Measurements from ENCODE around the gene DTX3.
"Not testable (repeated sequence)": the region's sequence is repeated elsewhere in the genome, so short reads cannot be mapped to it uniquely, and the experiment has no call there.

The DTX3 gene

DNA sequence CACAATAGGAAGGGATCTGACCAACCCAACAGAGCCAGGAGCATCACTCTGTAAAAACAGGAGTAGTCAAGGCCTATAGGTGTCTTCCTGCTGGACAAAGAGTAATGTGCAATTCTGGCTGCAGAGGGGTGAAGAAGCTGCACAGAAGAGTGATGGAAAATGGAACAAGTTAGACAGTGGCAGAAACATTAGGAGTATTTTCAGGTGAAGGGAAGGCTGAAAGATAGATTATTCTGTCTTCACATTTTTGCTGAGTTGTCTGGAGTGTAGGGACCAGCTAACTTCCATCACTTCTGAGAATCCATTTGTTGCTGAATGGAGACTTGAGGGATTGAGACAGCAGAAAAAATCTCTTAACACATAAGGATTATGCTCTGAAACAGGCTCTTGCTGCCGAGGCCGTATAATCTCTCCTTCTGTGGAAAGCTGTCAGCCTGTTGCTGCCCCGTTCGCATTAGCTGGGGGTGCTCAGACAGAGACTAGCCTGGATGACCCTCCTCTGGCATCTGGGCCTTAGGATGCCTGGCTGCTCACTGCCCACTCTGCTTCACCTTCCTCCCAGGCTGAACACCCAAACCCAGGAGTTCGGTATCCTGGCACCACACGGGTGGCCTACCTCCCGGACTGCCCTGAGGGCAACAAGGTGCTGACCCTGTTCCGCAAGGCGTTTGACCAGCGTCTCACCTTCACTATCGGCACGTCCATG, 3.5 kb downstream of the DTX3 start:
- no peak for DNase-seq

DNA sequence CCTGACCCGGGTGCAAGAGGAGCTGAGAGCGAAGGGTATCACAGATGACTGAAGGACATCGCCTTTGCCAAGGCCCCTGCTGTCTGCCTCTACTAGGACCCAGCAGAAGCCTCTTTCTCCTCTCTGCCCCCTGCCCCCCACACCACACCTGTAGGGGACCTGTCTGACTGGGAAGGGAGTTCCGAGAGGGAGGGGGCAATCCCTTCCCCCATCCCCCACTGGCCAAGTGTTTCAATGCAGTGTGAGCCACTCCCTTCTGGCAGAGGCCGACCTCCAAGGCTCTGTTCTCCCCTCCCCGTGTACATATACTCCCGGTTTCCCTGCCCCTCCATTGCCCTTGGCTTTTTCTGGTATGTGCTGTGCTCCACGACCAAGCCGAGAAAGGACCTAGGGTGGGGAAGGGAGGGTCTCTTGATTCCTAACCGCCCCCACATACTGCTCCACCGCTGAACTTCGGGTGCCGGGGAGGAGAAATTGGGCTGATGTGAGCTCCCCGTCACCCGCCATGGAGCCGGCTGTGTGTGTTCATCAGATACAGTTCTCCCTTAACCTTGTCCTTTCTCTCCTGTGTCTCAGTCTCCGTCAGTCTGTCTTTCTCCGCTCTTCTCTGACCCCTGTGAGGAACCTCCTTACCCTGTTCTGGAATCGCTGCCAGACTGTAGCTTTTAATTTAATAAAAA, 4.6 kb downstream of the DTX3 start:
- no peak for DNase-seq

DNA sequence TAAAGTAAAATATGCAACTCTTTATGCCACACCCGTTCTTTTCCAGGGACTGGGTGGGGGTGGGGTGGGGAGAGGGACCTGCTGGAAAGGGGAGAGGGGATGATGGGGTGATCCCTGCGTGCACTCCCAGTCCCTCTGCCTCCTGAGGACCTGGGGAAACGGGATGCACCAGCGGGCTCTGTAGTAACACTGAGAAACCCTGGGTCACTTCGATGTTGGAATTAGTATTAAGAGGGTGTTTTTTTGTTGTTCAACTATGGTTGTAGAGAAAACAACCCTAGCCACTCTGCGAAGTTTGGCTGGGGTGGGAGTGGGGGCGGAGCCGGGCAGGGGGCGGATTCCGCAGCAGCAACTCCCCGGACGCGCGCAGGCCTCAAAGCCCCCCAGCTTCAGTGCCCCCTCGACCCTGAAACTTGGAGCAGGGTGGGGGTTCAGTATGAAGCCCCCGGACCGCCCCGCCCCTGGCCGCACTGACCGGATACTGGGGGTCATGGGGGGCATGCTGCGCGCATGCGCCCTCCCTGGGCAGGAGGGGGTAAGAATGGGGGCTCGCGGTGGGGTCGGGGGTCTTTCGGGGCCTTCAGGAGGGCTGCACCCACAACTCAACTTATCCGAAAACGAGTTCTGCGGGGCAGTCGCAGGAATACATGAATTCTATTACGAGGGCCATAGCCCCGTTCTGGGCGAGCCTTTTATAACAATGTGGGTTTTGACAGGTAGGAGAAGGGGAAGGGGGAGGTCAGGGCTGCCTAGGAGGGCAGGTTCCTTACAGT, 5.3 kb downstream of the DTX3 start:
- DNase-seq: no peak

DNA sequence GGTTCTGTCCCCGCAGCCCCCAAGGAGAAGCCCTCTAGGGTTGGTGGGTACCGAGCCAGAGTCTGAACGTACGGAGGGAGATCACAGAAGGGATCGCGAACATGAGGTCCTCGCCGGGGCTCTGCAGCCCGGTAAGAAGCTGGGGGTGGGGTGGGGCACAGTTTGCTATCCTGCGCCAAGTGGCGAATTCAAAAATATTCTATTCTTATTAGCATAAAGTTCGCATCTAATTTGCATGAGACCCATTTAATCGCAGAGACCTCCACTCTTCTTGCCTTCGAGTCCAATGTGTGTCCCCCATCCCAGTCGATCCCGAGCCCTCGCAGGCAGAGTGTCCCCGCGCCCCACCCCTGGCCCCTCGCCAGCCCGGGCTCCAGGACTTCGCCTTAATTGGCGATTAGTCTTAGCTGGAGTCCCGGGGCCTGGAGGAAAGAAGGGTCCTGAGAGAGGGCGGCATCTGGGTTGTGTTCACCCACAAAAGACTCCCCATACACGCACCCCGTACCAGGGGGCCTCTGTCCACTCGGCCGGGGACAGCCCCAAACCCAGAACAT, 6.0 kb downstream of the DTX3 start:
- DNase-seq: no peak

DNA sequence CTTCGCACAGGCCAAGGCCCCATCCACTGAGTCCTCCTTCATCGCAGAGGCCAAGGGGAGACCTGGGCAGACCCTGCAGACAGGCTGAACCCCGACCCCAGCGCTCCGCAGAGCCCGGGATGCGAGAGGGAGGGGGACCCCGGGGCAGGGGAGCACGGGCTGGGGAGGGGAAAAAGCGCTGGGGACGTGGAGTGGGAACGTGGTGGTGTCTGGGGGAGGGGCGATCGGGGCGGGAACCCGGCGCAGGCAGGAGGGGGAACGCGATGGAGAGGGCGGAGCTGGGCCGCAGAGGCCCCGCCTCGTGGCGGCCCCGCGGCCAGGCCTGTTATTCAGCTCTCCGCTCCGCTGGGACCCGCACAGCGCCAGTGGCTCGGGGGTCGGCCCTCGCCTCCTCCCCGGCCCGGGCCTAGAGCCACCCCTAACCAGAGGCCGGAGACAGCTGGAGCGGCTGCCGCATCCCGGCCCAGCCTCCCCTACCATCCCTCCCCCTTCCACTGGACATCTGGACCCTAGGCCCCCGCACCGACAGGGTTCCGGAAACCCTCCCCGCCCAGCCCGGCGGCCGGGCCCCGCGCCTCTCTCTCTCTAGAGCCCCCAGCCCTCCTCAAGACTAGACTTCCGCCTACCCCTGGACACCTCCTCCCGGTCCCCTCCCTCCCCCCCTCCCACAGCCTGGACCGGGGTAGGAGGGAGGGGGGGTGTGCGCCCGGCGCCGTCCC, 6.6 kb downstream of the DTX3 start, which contains the start of gene ARHGEF25:
Gene ARHGEF25, plus strand, starts transcription at position 328 of the 719 bp plus-strand sequence. CDS start 460 bp downstream, outside the sequence.
- DNase-seq: peak; percentile 36

DNA sequence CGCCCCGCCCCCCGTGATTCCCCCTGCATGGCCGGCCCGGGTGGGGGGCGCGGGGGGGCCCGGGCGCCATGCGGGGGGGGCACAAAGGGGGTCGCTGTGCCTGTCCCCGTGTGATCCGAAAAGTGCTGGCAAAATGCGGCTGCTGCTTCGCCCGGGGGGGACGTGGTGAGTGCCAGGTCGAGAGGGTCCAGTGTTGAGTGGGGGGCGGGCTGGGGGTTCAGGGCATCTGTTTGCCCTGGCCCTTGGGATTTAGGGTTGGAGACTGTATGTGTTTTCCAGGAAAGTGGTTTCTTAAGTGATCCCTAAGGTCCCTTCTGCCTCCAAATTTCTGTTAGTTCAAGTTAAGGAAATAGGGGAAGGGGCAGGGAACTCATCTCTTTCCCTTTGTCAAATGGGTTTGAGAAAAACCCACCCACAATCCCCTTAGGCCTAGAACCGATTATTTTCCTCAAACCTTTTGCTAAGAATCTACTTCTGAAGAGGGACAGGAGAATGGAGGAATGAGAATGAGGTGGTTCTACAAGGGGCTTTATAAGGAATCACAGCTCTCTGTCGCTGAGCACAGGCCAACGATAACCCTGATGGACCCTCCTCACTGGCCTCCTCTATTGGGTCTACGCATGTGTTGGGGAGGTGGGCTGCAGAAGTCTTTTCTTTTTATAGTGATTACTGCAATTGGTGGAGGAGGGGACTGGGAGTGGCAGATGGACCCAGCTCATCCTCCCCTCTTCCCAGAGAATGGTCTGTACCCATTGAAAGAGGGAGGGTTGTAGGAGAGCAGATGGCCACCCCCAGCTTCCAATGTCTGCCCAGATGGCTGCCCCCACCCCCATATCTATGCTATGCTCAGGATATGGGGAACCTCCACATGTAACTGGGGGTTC, 7.4 kb downstream of the DTX3 start:
- DNase-seq: peak; percentile 76

DNA sequence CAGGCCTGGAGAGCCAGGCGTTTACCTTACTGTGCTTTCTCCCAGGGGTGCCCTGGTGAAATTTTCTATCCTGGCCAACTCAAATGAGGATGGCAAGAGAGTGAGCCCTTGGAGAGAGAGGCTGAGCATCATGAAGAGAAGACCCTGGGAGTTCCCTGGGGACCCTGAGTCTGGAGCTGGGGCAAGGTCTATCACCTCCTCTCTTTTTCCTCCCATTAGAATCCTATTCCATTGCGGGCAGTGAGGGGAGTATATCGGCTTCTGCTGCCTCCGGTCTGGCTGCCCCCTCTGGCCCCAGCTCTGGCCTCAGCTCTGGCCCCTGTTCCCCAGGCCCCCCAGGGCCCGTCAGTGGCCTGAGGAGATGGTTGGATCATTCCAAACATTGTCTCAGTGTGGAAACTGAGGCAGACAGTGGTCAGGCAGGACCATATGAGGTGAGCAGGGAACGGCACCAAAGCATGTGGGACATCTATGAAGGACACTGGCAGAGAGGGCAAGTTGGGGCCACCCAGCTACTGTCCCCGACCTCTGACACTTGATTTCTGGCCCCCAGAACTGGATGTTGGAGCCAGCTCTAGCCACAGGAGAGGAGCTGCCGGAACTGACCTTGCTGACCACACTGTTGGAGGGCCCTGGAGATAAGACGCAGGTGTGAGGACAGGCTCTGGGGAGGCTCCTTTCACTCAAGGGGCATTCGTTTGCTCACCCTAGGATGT, 8.2 kb downstream of the DTX3 start:
- DNase-seq: no peak

DNA sequence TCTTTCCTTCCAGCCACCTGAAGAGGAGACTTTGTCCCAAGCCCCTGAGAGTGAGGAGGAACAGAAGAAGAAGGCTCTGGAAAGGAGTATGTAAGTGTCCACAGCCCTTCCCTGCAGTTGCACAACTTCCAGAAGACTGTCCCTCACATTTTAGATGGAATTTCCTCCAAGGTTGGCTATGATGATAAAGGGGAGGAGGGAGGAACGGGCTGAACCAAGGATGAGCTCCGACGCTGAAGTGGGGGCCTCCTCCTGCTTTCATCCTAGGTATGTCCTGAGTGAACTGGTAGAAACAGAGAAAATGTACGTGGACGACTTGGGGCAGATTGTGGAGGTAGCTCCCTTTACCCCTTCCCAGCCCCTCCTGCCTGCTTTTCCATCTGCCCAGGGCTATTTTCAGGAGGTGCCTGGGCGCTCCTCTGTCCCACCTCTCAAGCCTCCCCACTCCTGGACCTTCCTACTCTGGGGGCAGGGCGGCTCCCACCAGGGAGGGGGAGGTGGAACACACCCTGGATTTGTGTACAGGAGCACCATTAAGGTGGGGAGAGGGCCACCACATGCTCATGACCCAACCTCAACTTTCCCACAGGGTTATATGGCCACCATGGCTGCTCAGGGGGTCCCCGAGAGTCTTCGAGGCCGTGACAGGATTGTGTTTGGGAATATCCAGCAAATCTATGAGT, 8.9 kb downstream of the DTX3 start:
- DNase-seq: no peak

DNA sequence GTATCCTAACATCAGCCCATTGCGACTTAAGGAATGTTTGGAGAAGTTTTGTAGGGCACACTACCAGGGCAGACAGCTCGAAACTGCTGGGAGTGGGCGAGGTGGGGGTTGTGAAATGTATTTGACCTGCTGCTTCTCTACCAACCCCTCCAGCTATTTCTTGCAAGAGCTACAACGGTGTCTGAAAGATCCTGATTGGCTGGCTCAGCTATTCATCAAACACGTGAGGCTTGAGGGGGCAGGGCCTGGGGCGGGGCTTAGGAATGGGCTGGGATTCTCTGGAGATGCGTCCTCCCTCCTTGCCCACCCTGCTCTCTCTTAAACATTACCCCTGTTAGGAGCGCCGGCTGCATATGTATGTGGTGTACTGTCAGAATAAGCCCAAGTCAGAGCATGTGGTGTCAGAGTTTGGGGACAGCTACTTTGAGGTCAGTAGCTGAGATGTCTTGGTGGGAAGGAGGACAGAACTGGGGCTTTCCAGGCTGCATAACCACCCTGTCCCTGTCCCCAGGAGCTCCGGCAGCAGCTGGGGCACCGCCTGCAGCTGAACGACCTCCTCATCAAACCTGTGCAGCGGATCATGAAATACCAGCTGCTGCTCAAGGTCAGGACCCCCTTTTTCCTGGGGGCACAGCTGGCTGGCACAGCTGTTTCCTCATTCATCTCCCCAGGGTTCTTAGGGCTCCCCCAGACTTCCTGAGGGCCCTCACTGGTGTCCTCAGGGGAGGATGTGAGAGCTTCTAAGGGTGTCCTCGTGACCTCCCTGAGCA, 9.7 kb downstream of the DTX3 start:
- peak; percentile 48 for DNase-seq

DNA sequence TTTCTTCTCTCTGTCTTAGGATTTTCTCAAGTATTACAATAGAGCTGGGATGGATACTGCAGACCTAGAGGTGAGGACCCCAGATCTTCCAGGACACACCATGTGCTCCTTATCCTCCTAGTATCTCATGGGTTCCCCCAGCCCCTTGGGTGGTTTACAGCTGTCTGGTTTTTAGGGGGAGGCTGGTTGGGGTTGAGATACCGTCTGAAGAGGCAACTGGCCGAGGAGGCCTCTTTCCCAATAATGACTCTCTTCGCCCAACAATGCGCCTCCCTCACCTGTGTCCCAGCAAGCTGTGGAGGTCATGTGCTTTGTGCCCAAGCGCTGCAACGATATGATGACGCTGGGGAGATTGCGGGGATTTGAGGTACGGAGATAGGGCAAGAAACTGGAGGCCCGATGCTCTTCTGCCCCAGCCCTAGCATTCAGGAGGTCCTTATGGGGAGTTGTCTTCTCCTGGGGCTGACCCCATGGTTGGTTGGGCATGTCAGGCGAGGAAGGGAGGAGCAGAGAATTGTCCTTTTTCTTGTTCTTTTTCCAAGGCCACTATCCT, 10.4 kb downstream of the DTX3 start:
- no peak for DNase-seq

DNA sequence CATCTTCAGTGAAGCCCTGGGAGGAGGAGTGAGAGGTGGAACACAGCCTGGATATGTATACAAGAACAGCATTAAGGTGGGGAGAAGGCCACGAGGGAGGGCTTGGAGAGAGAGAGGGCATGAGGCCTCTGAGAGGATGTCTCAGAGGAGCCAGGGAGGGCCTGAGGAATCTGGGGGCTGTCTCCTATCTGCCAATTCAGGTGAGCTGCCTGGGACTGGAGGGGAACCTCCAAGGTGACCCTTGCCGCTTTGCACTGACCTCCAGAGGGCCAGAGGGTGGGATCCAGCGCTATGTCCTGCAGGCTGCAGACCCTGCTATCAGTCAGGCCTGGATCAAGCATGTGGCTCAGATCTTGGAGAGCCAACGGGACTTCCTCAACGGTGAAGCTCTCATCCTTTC, 11.0 kb downstream of the DTX3 start:
- no peak for DNase-seq

DNA sequence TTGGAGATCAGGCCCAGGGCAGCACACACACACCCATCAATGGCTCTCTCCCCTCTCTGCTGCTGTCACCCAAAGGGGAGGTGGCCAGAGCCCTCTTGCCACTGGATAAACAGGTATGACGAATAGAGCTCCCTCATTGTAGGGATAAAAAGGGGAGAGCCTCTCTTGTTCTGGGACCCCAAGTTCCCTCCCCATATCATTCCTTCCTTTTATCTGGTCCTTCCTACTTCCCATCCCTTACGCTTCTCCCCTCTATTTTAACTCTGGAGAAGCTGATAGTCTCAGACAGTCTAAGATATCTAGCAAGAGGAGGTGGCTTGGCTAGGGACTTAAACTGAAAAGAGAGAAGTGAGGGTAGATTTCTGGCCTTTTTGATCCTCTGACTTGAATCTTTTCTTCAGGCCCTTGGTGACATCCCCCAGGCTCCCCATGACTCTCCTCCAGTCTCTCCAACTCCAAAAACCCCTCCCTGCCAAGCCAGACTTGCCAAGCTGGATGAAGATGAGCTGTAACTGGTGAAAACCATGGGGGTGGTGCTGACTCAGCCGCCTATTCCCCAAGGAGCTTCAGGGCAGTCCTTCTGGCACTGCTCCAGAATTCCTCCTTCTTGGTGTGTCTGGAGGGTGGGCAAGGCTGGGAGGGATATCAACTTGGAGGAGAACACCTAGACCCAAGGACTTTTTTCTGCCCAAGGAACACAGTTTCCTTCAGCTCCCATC, 11.9 kb downstream of the DTX3 start:
- no peak for DNase-seq

DNA sequence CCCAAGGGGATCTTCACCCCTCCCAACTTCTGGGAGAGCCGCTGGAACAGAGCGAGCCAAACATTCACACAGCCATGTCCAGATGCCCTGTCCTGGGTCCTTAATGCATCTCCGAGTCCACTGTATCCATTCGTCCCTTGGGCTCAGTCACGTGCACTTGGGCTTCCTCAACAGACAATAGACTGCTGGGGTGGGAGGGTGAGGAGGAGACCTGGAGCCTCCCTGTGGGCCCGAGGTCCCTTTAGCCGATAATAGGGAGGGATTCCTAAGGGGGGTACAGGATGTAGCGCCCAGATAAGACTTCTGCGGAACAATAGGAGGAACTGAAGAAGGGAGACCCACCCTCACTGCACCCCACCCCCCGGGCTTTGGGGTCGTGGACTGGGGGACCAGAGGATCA, 13.3 kb downstream of the DTX3 start:
- DNase-seq: no peak

DNA sequence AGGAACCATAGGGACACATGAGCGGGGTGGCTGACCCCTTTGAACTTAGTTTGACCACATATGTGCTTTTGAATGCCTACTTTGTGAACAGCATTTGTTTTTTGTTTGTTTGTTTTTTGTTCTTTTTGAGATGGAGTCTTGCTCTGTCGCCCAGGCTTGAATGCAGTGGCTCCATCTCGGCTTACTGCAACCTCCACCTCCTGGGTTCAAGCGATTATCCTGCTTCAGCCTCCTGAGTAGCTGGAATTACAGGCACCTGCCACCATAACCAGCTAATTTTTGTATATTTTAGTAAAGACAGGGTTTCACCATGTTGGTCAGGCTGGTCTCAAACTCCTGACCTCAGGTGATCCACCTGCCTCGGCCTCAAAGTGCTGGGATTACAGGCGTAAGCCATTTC, 13.8 kb downstream of the DTX3 start:
- DNase-seq: not testable (repeated sequence)

DNA sequence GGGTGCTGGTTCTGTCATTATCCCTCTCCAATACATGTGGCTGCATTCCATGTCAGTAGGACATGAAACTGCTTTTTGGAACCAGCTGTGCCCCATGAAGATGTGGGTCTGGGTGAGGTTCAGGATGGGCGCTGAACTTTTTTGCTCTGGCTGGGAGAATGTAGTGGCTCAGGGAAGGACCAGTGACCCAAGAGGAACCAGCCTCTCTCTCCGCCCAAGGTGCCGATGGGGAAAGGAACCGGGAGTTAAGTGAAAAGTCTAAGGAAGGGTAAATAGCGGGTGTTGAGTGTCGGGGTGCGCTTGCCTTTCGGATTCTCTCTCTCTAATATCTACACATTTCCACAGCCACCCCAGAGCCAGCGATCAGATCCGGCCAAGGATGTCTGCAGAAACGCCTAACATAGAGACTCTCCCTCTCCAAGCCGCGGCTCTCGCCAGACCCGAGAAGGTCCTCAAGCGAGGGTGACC, 14.4 kb downstream of the DTX3 start:
- DNase-seq: no peak

DNA sequence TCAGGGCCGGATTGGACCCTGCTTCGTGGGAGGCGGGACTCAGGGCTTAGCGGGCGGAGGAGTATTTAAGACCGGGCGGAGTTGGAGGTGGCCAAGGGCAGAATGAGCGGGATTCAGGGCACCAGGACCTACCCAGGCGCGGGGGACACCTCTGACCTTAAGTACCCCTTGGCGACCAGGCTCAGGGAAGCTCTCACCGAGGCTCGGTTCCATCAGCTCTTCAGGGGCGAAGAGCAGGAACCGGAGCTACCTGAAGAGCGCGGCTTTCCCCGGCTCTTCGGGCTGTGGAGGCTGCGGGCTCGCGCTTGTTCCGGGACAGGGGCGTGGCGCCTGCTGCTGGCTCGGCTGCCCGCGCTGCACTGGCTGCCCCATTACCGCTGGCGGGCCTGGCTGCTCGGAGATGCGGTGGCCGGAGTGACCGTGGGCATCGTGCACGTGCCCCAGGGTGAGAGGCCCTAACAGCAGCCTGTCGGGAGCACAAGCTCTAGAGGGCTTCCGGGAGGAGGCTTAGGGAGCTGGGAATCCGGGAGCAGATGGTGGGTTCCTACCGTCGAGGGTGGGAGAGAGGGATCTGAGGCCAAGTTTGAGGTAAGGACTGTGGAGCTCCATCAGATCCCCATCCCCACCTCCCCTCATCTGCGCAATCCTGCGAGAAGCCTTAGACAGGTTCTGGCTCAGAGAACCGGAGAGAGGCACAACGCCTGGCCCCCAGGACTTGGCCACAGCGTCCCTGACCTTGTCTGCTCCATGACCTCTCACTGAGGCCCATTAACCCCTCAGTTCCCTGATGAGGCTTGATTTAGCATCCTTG, 15.0 kb downstream of the DTX3 start:
- DNase-seq: no peak

DNA sequence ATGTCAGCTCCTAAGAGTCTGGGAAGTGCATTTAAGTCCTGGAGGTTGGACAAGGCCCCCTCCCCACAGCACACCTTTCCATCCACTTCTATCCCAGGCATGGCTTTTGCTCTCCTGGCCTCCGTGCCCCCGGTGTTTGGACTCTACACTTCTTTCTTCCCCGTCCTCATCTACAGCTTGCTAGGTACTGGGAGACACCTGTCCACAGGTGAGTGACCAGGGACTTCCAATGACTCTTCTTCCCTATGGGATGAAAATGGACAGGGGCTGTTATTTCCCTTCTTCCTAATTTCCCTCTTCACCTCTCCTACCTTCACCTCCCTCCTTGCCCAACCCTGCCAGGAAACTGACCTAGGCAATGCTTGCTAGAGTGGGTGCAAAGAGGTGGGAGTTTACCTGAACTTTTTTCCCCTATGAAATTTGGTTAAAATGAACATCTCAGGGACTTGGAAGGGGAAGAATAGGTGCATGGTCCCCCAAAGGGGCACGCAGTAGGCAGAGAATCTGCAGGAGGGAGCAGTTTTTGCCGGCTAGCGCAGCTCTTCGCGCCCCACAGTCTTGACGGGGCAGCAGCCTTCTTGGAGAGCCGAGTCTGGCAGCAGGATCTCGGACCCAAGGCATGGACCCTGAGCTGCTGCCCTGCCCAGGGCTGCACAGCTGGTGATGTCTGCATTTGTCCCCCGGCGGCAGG, 15.8 kb downstream of the DTX3 start:
- no peak for DNase-seq
